Measurements from ENCODE around the gene MBLAC2.

MBLAC2 gene

GRCh38 chr5:90479611-90480385, 5.2 kb upstream of the MBLAC2 start:
- DNase-seq (ENCODE audit: low read depth) = no peak
- no peak for TF ChIP-seq CTCF (IDR thresholded peaks at IDR 0.05; ENCODE audit: low read depth, low read length, missing control alignments)
- H3K4me3 ChIP-seq (ENCODE audit: low read depth, low read length) = no peak overlapping the region

- TF ChIP-seq CTCF (IDR thresholded peaks at IDR 0.05; ENCODE audit: low read depth, low read length, missing control alignments) = no peak
- H3K4me3 ChIP-seq (ENCODE audit: low read depth, low read length) = no peak overlapping the region
- DNase-seq (ENCODE audit: low read depth) = no peak
Observed at GRCh38 chr5:90477621-90478215, 3.1 kb upstream of the MBLAC2 start.

- no peak overlapping the region for H3K4me3 ChIP-seq (ENCODE audit: low read depth, low read length)
- no peak for TF ChIP-seq CTCF (IDR thresholded peaks at IDR 0.05; ENCODE audit: low read depth, low read length, missing control alignments)
- no peak for DNase-seq (ENCODE audit: low read depth)
Observed at GRCh38 chr5:90477073-90477472, 2.5 kb upstream of the MBLAC2 start.

- TF ChIP-seq CTCF (IDR thresholded peaks at IDR 0.05; ENCODE audit: low read depth, low read length, missing control alignments) = no peak
- no peak overlapping the region for H3K4me3 ChIP-seq (ENCODE audit: low read depth, low read length)
- DNase-seq (ENCODE audit: low read depth) = no peak
Observed at GRCh38 chr5:90476391-90476790, 1.8 kb upstream of the MBLAC2 start.

- no peak for TF ChIP-seq CTCF (IDR thresholded peaks at IDR 0.05; ENCODE audit: low read depth, low read length, missing control alignments)
- peak overlapping the region; percentile 73; the same call in 1 of the 2 replicates for H3K4me3 ChIP-seq (ENCODE audit: low read depth, low read length)
- DNase-seq (ENCODE audit: low read depth) = no peak
Observed at GRCh38 chr5:90475436-90475980, 937 bp upstream of the MBLAC2 start.

GRCh38 chr5:90473396-90474234, 956 bp downstream of the MBLAC2 start:
- TF ChIP-seq CTCF (IDR thresholded peaks at IDR 0.05; ENCODE audit: low read depth, low read length, missing control alignments) = no peak
- no peak for DNase-seq (ENCODE audit: low read depth)
- H3K4me3 ChIP-seq (ENCODE audit: low read depth, low read length) = peak overlapping the region; percentile 73

Data from GM12864 (cell line).